Dedifferentiated amniotic fluid mesenchymal stem cell (primary cell): ENCODE results near the gene SGCD.

Experiments
- DNase-seq: peaks from one replicate; pipeline ENCODE4 v3.0.0-alpha.2; 2016; ENCODE audit errors: extremely low spot score

Gene SGCD

DNA sequence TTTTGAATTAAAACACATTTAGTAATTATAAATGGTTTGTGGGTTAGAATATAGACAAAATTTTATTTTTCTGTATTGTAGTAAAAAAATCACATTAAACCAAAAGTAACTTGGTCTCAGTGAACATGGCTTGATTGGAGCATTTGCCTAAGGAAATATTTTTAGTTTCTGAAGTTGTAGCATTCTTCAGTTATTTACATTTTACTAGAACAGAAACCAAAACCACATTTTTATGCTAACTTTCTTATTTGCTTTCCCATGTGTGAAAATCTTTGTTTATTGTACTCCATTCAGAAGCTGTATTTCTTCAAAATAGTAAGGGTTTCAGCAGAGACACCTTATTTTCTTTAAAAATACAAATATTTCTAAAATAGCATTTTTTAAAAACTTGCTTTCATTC lies 129.9 kb downstream of the SGCD start:
- no peak for DNase-seq

DNA sequence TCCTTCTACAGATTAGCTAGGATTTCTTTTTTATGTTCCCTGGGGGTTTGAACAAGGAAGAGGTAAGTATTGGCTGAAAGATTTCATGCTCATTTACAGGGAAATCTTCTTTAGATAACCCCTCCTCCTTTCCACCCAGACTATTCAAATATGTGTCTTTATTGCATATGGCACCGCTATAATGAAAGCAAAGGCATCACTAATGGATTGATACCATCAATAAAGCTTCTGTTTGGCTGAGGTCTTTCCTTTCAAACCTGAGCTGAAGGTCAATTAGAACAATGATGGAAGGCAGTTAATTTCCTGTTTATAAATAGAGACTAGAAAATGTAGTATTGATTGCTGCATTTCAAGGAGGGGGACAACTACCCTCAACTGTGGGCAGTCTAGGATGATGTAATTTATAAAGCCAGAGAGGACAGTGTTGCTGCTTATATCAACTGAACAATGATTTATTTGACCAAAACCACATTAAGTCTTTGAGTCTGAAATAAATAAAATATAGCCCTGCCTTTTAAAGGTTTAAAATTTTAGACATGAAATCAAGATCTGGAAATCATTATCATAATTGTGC lies 132.9 kb downstream of the SGCD start:
- no peak for DNase-seq

DNA sequence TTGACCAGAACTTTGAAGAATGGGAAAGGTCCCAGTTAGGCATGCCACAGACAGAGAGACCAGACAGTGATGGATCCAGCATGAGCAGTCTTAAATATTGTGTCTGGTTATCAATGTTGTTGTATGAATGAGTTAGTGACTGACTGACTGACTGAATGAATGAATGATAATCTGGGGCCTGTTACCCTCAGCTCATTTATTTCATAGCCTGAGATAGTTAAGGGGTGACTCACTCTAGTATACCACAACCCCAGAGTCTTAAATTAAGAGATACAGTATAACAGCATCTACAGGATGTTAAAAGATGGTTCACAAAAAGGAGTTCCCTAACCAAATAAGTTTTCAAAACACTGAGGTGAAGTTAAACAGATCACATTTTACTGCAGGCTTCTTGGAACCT lies 133.5 kb downstream of the SGCD start:
- DNase-seq = no peak

DNA sequence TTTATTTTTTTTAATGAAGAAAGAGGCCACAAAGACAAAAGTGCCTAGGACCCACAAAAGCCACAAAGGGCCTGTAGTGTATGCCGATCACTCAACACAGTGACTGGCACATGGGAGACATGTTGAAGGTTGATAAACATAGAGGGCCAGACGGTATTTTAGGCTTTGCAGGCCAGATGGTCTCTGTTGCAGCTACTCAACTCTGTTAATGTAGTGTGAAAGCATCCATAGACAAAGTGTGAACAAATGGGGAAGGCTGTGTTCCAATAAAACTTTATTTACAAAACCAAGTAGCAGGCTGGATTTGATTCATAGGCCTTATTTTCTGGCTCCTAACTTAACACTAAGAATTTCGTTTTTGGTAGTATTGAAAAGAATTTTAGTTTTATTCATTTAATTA lies 139.9 kb downstream of the SGCD start:
- DNase-seq = no peak

- no peak for DNase-seq
These were observed 142.7 kb downstream of the SGCD start for GRCh38 chr5:156469636-156470035.

DNA sequence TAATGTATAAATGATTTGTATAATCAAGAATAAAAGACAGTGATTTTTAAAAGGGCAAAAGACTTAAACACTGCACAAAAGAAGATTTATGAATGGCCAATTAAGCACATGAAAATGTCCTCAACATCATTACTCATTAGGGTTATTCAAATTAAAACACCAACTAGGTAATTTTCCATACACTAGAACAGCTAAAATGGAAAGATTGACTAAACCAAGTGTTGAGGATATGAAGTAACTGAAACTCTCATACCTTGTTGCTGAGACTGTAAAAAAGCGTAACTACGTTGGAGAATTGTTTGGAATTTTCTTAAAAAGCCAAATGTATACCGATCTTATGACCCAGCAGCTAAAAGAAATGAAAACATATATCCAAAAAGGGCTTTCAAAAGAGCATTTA lies 144.9 kb downstream of the SGCD start:
- no peak for DNase-seq

- DNase-seq = peak; percentile 43
These were observed 146.4 kb downstream of the SGCD start for GRCh38 chr5:156473269-156473908.

- DNase-seq = no peak
These were observed 147.3 kb downstream of the SGCD start for GRCh38 chr5:156474251-156474650.

DNA sequence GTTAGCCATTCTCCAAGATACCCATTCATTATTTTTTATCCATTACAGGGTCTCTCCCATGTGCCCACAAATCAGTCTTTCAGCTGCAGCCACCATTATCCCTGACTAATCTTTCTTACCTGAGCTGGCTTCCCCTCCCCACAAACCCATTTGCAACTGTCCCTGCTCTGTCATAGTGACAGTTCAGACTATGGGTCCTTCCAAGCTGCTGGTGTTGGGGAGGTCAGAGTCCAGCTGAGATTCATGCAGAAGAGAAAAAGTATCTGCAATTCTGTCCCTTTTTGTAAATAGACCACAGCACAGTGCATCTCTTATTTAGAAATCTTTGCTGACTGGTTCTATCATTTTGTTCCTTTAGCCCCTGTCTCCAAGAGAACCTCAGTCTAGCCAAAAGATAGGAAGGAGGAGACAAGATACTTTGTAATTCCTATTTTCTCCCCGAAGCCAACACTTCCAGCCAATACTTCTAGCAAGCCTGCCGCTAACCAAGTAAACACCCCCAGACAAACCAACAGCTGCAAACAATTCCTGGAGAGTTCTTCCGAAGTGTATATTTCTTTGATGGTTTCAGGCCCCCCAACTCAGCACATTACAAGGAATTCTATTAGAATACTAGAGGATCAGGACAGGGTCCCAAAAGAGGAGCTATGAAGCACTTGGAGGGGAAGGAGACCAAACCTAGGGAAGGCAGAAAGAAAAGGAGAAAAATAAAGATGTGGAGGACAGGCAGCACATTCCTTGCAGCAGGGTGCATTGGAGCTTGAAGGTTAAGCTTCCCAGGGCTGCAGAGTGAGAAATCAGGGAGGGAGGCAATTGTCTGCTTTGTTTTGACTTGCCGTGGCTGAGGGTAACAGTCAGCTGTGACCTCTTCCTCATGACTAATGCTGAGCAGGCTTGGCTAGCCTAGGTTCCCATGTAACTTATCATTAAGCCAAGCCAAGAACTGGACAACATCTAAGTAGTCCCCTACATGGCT lies 148.5 kb downstream of the SGCD start:
- DNase-seq = peak; percentile 66

- DNase-seq = no peak
These were observed 149.2 kb downstream of the SGCD start for GRCh38 chr5:156476158-156476551.

DNA sequence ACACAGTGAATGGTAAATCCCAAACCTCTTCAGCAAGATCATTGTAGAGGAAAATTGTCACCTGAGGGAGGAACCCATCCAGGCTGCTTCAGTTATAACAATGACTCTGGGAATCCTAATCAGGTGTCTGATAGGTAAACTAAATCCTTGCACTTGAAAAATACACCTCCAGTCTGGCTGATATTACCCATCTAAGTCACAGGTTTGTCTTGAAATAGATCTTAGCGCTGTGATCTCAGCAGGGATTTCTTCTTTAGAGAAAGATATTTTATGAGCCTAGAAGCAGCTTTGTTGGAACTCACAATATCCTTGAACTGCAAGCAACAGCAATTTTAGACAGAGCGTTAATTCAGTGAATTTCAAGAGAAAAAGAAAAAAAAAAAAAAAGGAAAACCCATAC lies 149.7 kb downstream of the SGCD start:
- DNase-seq = no peak

- no peak for DNase-seq
These were observed 150.2 kb downstream of the SGCD start for GRCh38 chr5:156477196-156477595.

GRCh38 chr5:156479849-156480248 lies 152.9 kb downstream of the SGCD start:
- DNase-seq = peak; percentile 87

DNA sequence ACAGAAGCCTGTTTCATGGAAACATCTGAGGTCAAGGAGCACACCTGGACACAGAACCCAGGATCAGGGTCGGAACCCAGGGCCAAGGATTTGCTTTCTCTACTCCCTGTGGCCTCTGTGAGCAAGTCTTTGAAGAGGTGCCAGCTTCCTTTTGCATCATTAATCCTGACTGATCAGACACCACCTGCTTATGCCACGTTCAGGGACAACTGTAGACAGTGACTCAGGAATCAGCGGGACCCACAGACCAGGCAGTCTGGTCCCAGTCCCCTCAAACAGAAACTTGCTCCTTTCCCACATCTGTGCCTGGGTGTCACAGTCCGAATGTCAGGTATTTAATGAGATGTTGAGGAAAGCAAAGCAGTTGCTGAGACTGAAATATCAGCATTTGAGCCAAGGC lies 154.8 kb downstream of the SGCD start:
- no peak for DNase-seq

GRCh38 chr5:156482818-156483217 lies 155.9 kb downstream of the SGCD start:
- DNase-seq = no peak

DNA sequence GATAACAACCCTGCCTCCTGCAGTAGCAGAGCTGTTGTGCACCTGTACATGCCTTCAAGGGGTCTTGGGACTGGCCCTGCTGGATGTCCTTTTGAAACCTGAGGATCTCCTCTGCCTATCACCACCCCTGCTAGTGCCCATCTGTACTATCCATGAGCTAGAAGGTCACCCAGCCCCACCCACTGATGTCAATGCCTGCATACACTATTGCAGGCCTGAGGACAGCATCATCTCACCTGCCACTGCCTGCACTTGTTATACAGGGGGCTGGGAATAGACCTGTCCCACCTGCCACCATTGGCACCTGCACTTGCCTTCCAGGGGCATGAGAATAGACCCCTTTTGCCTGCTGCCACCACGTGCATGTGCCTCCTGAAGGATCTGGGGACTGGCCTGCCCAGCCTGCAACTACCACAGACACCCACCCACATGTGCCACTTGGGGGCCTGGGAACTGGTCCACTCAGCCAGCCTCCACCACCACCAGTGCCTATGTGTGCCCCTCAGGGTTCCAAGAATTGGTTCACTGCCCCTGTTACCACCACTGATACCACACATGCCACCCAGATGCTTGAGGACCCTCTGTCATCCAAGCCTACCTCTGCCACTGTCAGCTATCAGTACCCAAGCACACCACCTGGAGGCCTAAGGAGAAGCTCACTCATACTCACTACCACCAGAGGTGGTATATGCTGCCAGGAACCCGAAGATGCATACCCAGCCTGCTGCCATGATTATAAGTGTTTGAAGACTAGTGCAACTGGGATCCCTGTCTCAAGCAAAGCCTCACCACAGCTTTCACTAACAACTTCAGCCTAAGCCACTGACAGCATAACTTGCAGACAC lies 159.7 kb downstream of the SGCD start:
- no peak for DNase-seq

DNA sequence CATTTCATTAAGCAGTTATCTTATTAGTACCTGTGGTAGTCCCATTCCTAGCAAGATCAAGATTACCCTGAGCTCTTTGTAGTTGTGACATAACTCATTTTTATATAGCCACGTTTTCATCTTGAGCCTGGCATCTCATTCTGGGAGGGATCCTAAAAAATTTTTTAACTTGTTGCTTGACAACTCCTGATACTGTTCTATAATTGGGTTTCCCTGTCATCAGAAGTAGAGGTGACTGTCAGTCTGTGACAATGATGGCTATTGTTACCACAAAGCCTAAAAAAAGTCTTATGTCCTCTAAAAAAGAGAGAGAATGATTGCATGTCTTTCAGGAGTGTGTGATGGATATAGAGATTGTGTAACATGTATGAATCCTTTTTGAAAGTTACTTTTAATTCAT lies 164.8 kb downstream of the SGCD start:
- no peak for DNase-seq

GRCh38 chr5:156496291-156496690 lies 169.3 kb downstream of the SGCD start:
- no peak for DNase-seq

DNA sequence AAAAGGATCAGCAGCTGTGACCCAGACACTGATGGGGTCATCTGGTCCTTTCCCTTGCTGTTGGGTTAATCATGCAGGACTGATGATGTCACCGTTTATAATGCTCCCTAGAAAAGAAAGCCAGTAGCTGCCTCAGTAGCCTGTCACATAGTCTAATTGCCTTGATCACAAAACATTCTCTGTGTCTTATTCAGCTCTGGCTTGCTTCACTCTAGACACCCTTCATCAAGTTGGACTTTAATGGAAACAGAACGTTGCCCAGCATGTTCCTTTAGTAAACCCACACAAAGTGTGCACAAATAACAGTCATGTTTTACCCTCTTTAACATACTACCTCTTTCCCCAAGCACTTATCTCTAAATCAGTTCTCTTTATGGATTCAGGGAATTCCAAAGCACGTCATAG lies 170.8 kb downstream of the SGCD start:
- no peak for DNase-seq

DNA sequence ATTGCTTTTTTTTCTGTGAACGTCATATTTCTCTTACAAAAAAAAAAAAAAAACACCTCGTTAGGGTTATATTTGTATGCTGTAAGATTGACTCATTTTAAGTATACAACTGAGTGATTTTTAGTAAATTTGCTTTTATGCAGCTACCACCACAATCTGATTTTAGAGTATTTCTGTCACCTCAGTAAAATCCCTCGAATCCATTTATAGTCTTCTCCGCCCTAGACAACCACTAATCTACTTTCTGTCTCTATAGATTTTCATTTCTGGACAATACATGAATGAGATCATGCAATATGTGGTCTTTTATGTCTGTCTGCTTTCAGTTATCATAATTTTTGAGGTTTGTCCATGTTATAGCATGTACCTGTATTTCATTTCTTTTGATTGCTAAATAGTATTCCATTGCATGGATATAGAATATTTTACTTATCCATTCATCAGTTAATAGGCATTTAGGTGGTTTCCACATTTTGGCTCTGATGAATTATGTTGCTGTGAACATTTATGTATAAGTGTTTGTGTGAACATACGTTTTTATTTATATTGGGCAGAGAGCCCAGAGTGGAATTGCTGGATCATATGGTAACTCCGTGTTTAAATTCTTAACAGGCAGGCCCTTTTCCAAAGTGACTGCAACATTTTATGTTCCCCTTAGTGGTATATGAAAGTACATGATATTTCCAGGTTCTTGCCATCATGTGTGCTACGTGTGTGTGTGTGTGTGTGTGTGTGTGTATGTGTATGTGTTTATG lies 171.4 kb downstream of the SGCD start:
- DNase-seq = no peak

DNA sequence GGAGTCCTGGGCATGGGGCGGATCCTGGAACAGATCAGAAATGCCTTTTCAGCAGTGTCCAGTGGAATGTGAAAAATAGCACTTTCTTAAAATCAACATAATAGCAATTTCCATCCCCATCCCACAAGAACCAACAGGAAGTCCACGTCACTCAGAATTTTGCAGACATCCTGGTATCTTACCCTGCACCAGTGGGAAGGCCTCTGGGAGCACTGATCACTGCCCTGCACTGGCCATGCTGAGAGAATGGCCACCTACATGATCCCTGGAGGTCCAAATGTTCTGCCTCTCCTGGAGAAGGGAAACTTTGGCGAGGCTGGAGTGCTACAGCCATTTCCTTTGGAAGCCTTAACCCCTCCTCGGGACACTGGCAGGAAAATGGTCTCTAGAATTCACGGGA lies 173.8 kb downstream of the SGCD start:
- DNase-seq = no peak
